ENCODE data around the gene FGG. TPM values are rescaled to one million over a fixed set of nuclear protein-coding genes. Genes with fewer than 3 reads are reported as not detected.

FGG gene
- total and polyA plus RNA-seq, 2 of the 13 experiments (the other 11 are each of a cell fraction or from before 2014, with no cell fraction given), result 1,037 to 2,423 TPM

GRCh38 chr4:154586296-154587033 lies 26.0 kb downstream of the FGG start:
- Histone ChIP-seq H2AFZ (ENCODE audit: low read length) (no peak overlapping the region), H3K9me3 (ENCODE audit: low read length) (no peaks in the 10 kb centered on the region), H3K9ac (ENCODE audit: insufficient read depth, low read depth, low read length) (no peak overlapping the region), H4K20me1 (ENCODE audit: insufficient read depth, low read length) (no peaks in the 10 kb centered on the region), H3K79me2 (ENCODE audit: insufficient read depth, low read length) (peaks cover 26% of the 10 kb centered on the region), H3K4me3 (replicated peaks in 1 of 3; ENCODE audit: insufficient read depth in 1 of 3, low read depth in 2 of 3, low read length in 3 of 3) (no peak overlapping the region), H3K36me3 (replicated peaks in 1 of 2; ENCODE audit: control insufficient read depth in 1 of 2, insufficient read depth in 2 of 2, low read length in 2 of 2) (peaks cover 3 to 26% of the 10 kb centered on the region in 2 experiments), H3K4me2 (ENCODE audit: low read depth, low read length) (peak overlapping the region; percentile 90), H3K27ac (ENCODE audit: extremely low read length, insufficient read depth, low read length) (peak overlapping the region; percentile 33), H3K4me1 (ENCODE audit: insufficient read depth, low read length) (peaks cover 72% of the 10 kb centered on the region), H3K27me3 (ENCODE audit: control insufficient read depth in 1 of 2, insufficient read depth in 2 of 2, low read length in 2 of 2) (no peaks in the 10 kb centered on the region)
- intact Hi-C loops (cut with micrococcal nuclease; ENCODE audit: unreplicated experiment) (no loop called here), in situ Hi-C loops (cut with HindIII; ENCODE audit: extremely low pct_ligation_motif_present, low pct_unique_long_range_greater_than_20kb) (no loop called here)
- 96% methylated on average over 13 of the region's 13 CpGs for WGBS (ENCODE audit: low lambda C conversion rate)
- ATAC-seq, result no peak
- BruUV-seq (replicated peaks), result no TSS peak
- ChIA-PET POLR2A (interaction anchor here (1.4 to 16.0 kb wide), 8 partner anchors 9 to 32 kb away, joined by 4 to 468 read pairs (median 22); partner anchors contain the start of gene FGG), CTCF (ENCODE audit: low intra/inter-chr PET ratio, low total read pairs) (no interaction called here)
- FAIRE-seq, result no peak
- no peak for DNase-seq (ENCODE audit: low spot score)
- TF ChIP-seq BRF2 (CRISPR knock-in tag; IDR thresholded peaks at IDR 0.05), result peak; percentile 9; the same call in 1 of the 2 replicates
- TF ChIP-seq KDM5A (IDR thresholded peaks at IDR 0.05; ENCODE audit: borderline replicate concordance, low read length), result no peak
- peak; percentile 41; the same call in 1 of the 2 replicates for TF ChIP-seq REPIN1 (CRISPR knock-in tag; IDR thresholded peaks at IDR 0.05; ENCODE audit: borderline replicate concordance, low read depth)
- TF ChIP-seq POLR2G (IDR thresholded peaks at IDR 0.05; ENCODE audit: low read depth, low read length), result 0 out of 2 replicates have a peak, but pooled peaks have one; percentile 11
- no peak for TF ChIP-seq ZNF598 (CRISPR knock-in tag; IDR thresholded peaks at IDR 0.05; ENCODE audit: borderline replicate concordance)
- TF ChIP-seq SUZ12 (IDR thresholded peaks at IDR 0.05; ENCODE audit: low read depth, low read length), result no peak
- peak; percentile 34; the same call in 1 of the 2 replicates for TF ChIP-seq ZNF547 (CRISPR knock-in tag; IDR thresholded peaks at IDR 0.05)
- no peak for TF ChIP-seq ZNF430 (CRISPR knock-in tag; IDR thresholded peaks at IDR 0.05)
- peak; percentile 54 for TF ChIP-seq POLR2AphosphoS5 (IDR thresholded peaks at IDR 0.05; ENCODE audit: low read depth, low read length)
- TF ChIP-seq GABPA (IDR thresholded peaks at IDR 0.05; ENCODE audit: low read depth, low read length), result no peak
- TF ChIP-seq GABPA (CRISPR knock-in tag; IDR thresholded peaks at IDR 0.05; ENCODE audit: low read depth), result no peak
- 0 out of 2 replicates have a peak, but pooled peaks have one; percentile 22 for TF ChIP-seq ZNF501 (CRISPR knock-in tag; IDR thresholded peaks at IDR 0.05)
- TF ChIP-seq FLYWCH1 (CRISPR knock-in tag; IDR thresholded peaks at IDR 0.05), result 0 out of 2 replicates have a peak, but pooled peaks have one; percentile 6
- TF ChIP-seq HNF4A (CRISPR knock-in tag; IDR thresholded peaks at IDR 0.05), result no peak
- TF ChIP-seq XRCC5 (optimal IDR thresholded peaks at IDR 0.05; ENCODE audit: low read length), result peak; percentile 24
- TF ChIP-seq PRDM15 (CRISPR knock-in tag; IDR thresholded peaks at IDR 0.05), result peak; percentile 90
- peak; percentile 38 for TF ChIP-seq HNRNPH1 (optimal IDR thresholded peaks at IDR 0.05; ENCODE audit: low read depth, low read length)

All from HepG2 (cell line).